ENCODE measurements around the gene ZKSCAN5.

Gene ZKSCAN5

GRCh38 chr7:99504603-99505323 is at the start of gene ZKSCAN5:
Gene ZKSCAN5, plus strand, starts transcription at chr7:99504662. Its CDS starts 1,383 bp downstream, at chr7:99506045.
- Histone ChIP-seq H3K27me3 (ENCODE audit: insufficient read depth, low read length) (no peaks in the 10 kb centered on the region), H2AFZ (ENCODE audit: low read length) (peak within 1 kb of the TSS; percentile 1; the same call in 1 of the 2 replicates), H3K36me3 (ENCODE audit: insufficient read depth, low read length) (peaks cover 9% of the 10 kb centered on the region; the same call in 1 of the 2 replicates), H3K9me3 (ENCODE audit: low read length) (no peaks in the 10 kb centered on the region), H3K27ac (ENCODE audit: low read depth, low read length, poor library complexity, severe bottlenecking) (peak within 1 kb of the TSS; percentile 63), H4K20me1 (ENCODE audit: insufficient read depth, low read length) (no peaks in the 10 kb centered on the region), H3K79me2 (ENCODE audit: insufficient read depth, low read length) (peaks cover 17% of the 10 kb centered on the region), H3K9me2 (ENCODE audit: low read depth, low read length) (no peaks in the 10 kb centered on the region), H3F3A (ENCODE audit: insufficient read depth, low read length) (no peaks in the 10 kb centered on the region), H3K4me3 (ENCODE audit: low read depth, low read length, poor library complexity, severe bottlenecking) (peak within 1 kb of the TSS; percentile 78), H3K9ac (ENCODE audit: low read length) (peak within 1 kb of the TSS; percentile 85), H3K4me1 (ENCODE audit: insufficient read depth, low read length, severe bottlenecking) (peaks cover 31% of the 10 kb centered on the region), H3K4me2 (ENCODE audit: low read length) (peak within 1 kb of the TSS; percentile 86)
- TF ChIP-seq EZH2 (IDR thresholded peaks at IDR 0.05; ENCODE audit: borderline replicate concordance, low read length): no peak
- TF ChIP-seq CTCF (IDR thresholded peaks at IDR 0.05; ENCODE audit: low read length): no peak

GRCh38 chr7:99455874-99456273 is 48.6 kb upstream of the ZKSCAN5 start:
- Histone ChIP-seq H3K4me1 (ENCODE audit: insufficient read depth, low read length, severe bottlenecking) (peaks cover 3% of the 10 kb centered on the region), H3F3A (ENCODE audit: insufficient read depth, low read length) (no peaks in the 10 kb centered on the region; the same call in 1 of the 2 replicates), H3K79me2 (ENCODE audit: insufficient read depth, low read length) (peaks cover 16% of the 10 kb centered on the region), H3K9me2 (ENCODE audit: low read depth, low read length) (no peaks in the 10 kb centered on the region), H3K27ac (ENCODE audit: low read depth, low read length, poor library complexity, severe bottlenecking) (no peak overlapping the region), H4K20me1 (ENCODE audit: insufficient read depth, low read length) (no peaks in the 10 kb centered on the region), H3K36me3 (ENCODE audit: insufficient read depth, low read length) (peaks cover 98% of the 10 kb centered on the region), H3K4me3 (ENCODE audit: low read depth, low read length, poor library complexity, severe bottlenecking) (no peak overlapping the region), H3K9me3 (ENCODE audit: low read length) (no peaks in the 10 kb centered on the region), H2AFZ (ENCODE audit: low read length) (no peak overlapping the region), H3K9ac (ENCODE audit: low read length) (no peak overlapping the region), H3K4me2 (ENCODE audit: low read length) (no peak overlapping the region), H3K27me3 (ENCODE audit: insufficient read depth, low read length) (no peaks in the 10 kb centered on the region)
- TF ChIP-seq CTCF (IDR thresholded peaks at IDR 0.05; ENCODE audit: low read length) (no peak), EZH2 (IDR thresholded peaks at IDR 0.05; ENCODE audit: borderline replicate concordance, low read length) (no peak)

DNA sequence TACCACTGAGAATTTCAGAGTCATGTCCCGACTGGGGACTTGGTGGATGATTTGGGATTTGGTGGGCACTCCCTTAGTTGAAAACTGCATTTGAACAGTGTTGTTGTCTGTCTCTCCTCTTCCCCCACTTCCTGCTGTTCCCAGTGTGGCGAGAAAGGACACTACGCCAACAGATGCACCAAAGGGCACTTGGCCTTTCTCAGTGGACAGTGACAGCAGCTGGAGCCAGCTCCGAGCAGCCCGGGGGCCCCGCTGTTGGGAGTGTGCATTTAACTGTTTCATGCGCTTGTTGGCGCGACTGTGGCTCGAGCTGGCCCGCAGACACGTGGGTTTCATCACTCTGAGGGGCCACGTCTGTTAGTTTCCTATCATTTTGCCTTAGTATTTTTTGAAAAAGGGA is 48.2 kb upstream of the ZKSCAN5 start:
- Histone ChIP-seq H3F3A (ENCODE audit: insufficient read depth, low read length) (no peaks in the 10 kb centered on the region; the same call in 1 of the 2 replicates), H3K4me2 (ENCODE audit: low read length) (no peak overlapping the region), H3K9me3 (ENCODE audit: low read length) (no peaks in the 10 kb centered on the region), H2AFZ (ENCODE audit: low read length) (no peak overlapping the region), H3K27me3 (ENCODE audit: insufficient read depth, low read length) (no peaks in the 10 kb centered on the region), H3K9me2 (ENCODE audit: low read depth, low read length) (no peaks in the 10 kb centered on the region), H3K27ac (ENCODE audit: low read depth, low read length, poor library complexity, severe bottlenecking) (no peak overlapping the region), H3K9ac (ENCODE audit: low read length) (no peak overlapping the region), H4K20me1 (ENCODE audit: insufficient read depth, low read length) (no peaks in the 10 kb centered on the region), H3K4me1 (ENCODE audit: insufficient read depth, low read length, severe bottlenecking) (peaks cover 6% of the 10 kb centered on the region), H3K36me3 (ENCODE audit: insufficient read depth, low read length) (peaks cover 98% of the 10 kb centered on the region), H3K79me2 (ENCODE audit: insufficient read depth, low read length) (peaks cover 20% of the 10 kb centered on the region), H3K4me3 (ENCODE audit: low read depth, low read length, poor library complexity, severe bottlenecking) (no peak overlapping the region)
- TF ChIP-seq EZH2 (IDR thresholded peaks at IDR 0.05; ENCODE audit: borderline replicate concordance, low read length): no peak
- no peak for TF ChIP-seq CTCF (IDR thresholded peaks at IDR 0.05; ENCODE audit: low read length)
